ENCODE data around the gene APOL1.

GRCh38 chr22:36298118-36298517, 45.2 kb downstream of the APOL1 start:
- TF ChIP-seq CTCF (conservative IDR thresholded peaks at IDR 0.05) (no peak), ZFX (IDR thresholded peaks at IDR 0.05) (no peak)
